GM12878 (cell line): ENCODE data around the gene DENND1A. TPM values are rescaled to one million over a fixed set of nuclear protein-coding genes. Genes with fewer than 3 reads are reported as not detected.

ENCODE experiments used
- ATAC-seq: fragments of 200-7000 bp; cut with Tn5 transposase; 3 replicates; pipeline ENCODE4 v1.9.1; 2020; ENCODE audit warnings: mild to moderate bottlenecking, moderate library complexity
- BruUV-seq: library from RNA; stranded (reverse); fragments of 400-500 nt; replicated peaks from 2 replicates; lab custom pipeline; 2021; lab: Mats Ljungman, UMichigan
- CTCF ChIA-PET: fragments of 300-600 bp; sonication (Branson Sonifier 250); formaldehyde crosslinking; extraction: SDS; loops from one replicate; lab custom pipeline; 2021; ENCODE audit warnings: inconsistent platforms; lab: Yijun Ruan, JAX
- POLR2A ChIA-PET: fragments of 350-600 bp; formaldehyde crosslinking; extraction: SDS; loops from one replicate; lab custom pipeline; 2021; ENCODE audit warnings: inconsistent platforms; lab: Charles Lee
- RAD21 ChIA-PET: fragments of 300-600 bp; sonication (Branson Sonifier 250); formaldehyde crosslinking; loops from one replicate; lab custom pipeline; 2023; ENCODE audit warnings: antibody characterized with exemption; ENCODE audit not compliant: unreplicated experiment; lab: Charles Lee
- SMC1A ChIA-PET: fragments of 300-600 bp; sonication (Branson Sonifier 250); formaldehyde crosslinking; loops from one replicate; lab custom pipeline; 2023; ENCODE audit not compliant: unreplicated experiment, uncharacterized antibody; lab: Charles Lee
- DNase-seq: peaks from one replicate; pipeline ENCODE4 v3.0.0-alpha.2; 2011; ENCODE audit warnings: low read depth, low spot score
- FAIRE-seq: peaks from 3 replicates; lab custom pipeline; 2011; peaks lifted over from hg19 to GRCh38; lab: Jason Lieb, UNC
- H2AFZ ChIP-seq: 2 replicates; pipeline ENCODE4 v1.6.0; 2011; ENCODE audit warnings: low read depth, low read length, control low read depth; ENCODE audit not compliant: control insufficient read depth
- H3K27ac ChIP-seq: 2 replicates; pipeline ENCODE4 v1.5.1; 2011; ENCODE audit warnings: control low read depth; ENCODE audit not compliant: control insufficient read depth, insufficient read depth
- H3K27me3 ChIP-seq, 2 experiments: replicated peaks in 1 of 2; 2 replicates each; pipeline versions ENCODE4 v1.6.0 to v1.6.1; 2011; ENCODE audit warnings: low read length in 1 of 2; ENCODE audit not compliant: control insufficient read depth in 2 of 2, insufficient read depth in 2 of 2
- H3K36me3 ChIP-seq, 2 experiments: 2 replicates each; pipeline ENCODE4 v1.5.1; 2011; ENCODE audit warnings: low read length in 1 of 2; ENCODE audit not compliant: control insufficient read depth in 2 of 2, insufficient read depth in 2 of 2
- H3K4me1 ChIP-seq: 2 replicates; pipeline ENCODE4 v1.6.1; 2011; ENCODE audit warnings: mild to moderate bottlenecking, low read length, moderate library complexity, mixed read lengths; ENCODE audit not compliant: control insufficient read depth, insufficient read depth
- H3K4me2 ChIP-seq: 2 replicates; pipeline ENCODE4 v1.6.0; 2011; ENCODE audit warnings: control low read depth; ENCODE audit not compliant: control insufficient read depth, insufficient read depth
- H3K4me3 ChIP-seq: fragments of 200-600 bp; sonication (generic); 2 replicates; pipeline ENCODE4 v1.5.1; 2016
- H3K79me2 ChIP-seq: 2 replicates; pipeline ENCODE4 v1.6.0; 2011; ENCODE audit warnings: low read length; ENCODE audit not compliant: control insufficient read depth, insufficient read depth
- H3K9ac ChIP-seq: 2 replicates; pipeline ENCODE4 v1.8.0; 2011; ENCODE audit warnings: low read length, control low read depth, mixed read lengths; ENCODE audit not compliant: control insufficient read depth, insufficient read depth
- H3K9me3 ChIP-seq: replicated peaks from 3 replicates; pipeline ENCODE4 v1.5.1; 2011; ENCODE audit warnings: mild to moderate bottlenecking, low read length; ENCODE audit not compliant: control insufficient read depth, insufficient read depth
- H4K20me1 ChIP-seq: 2 replicates; pipeline ENCODE4 v1.6.0; 2011; ENCODE audit not compliant: control insufficient read depth, insufficient read depth
- ASH2L ChIP-seq: fragments of 300-600, 200-600 bp; sonication (generic); IDR thresholded peaks from 2 replicates; pipeline ENCODE4 v1.6.1; 2017; ENCODE audit warnings: low read depth, mild to moderate bottlenecking, borderline replicate concordance
- BHLHE40 ChIP-seq, 2 experiments: fragments of 450-650 bp in 1 of 2; IDR thresholded peaks; 2 replicates each; pipeline ENCODE4 v1.6.1; 2011 to 2017; ENCODE audit warnings: low read depth in 2 of 2, borderline replicate concordance in 1 of 2, improper control_type of control experiment in 1 of 2, low read length in 1 of 2, mild to moderate bottlenecking in 1 of 2
- MEF2A ChIP-seq: IDR thresholded peaks from 2 replicates; pipeline ENCODE4 v1.6.1; 2011; ENCODE audit warnings: low read depth, mild to moderate bottlenecking, low read length, moderate library complexity; ENCODE audit not compliant: insufficient read depth
- NFIC ChIP-seq: IDR thresholded peaks from 2 replicates; pipeline ENCODE4 v1.6.1; 2012; ENCODE audit warnings: low read depth, mild to moderate bottlenecking, inconsistent platforms, low read length, moderate library complexity
- NR2F1 ChIP-seq: fragments of 450-650 bp; conservative IDR thresholded peaks from 2 replicates; pipeline ENCODE4 v1.6.1; 2017; ENCODE audit warnings: mild to moderate bottlenecking
- RAD21 ChIP-seq: IDR thresholded peaks from 2 replicates; pipeline ENCODE4 v1.6.1; 2011; ENCODE audit warnings: mild to moderate bottlenecking, low read depth, low read length, moderate library complexity; ENCODE audit not compliant: insufficient read depth
- RUNX3 ChIP-seq: IDR thresholded peaks from 2 replicates; pipeline ENCODE4 v1.6.1; 2012; ENCODE audit warnings: low read length, inconsistent platforms
- ZZZ3 ChIP-seq: IDR thresholded peaks from 2 replicates; pipeline ENCODE4 v1.6.1; 2011; ENCODE audit warnings: low read depth; ENCODE audit not compliant: control insufficient read depth, insufficient read length
- WGBS: methylation state at CpG from one replicate; pipeline ENCODE4 v1.1.6; 2016; ENCODE audit warnings: low lambda C conversion rate; ENCODE audit not compliant: insufficient replicate concordance, insufficient coverage; ENCODE audit errors: missing lambda C conversion rate; 5-methylcytosine and 5-hydroxymethylcytosine counted together
- in situ Hi-C: fragments of 300-500 bp; cut with MboI; formaldehyde crosslinking; loops from 9 replicates; pipeline ENCODE4 v1.14.3; 2018; ENCODE audit warnings: mixed read lengths
- intact Hi-C: fragments of 100-400 bp; cut with micrococcal nuclease; formaldehyde crosslinking; loops from one replicate; pipeline ENCODE4 v1.14.2; 2022; ENCODE audit not compliant: unreplicated experiment
- polyA plus RNA-seq, 11 experiments: library from polyadenylated mRNA; depleted of rRNA in 4 of 11; unstranded in 6 of 11; stranded (reverse) in 5 of 11; fragments of >200 nt; fragmentation: Nextera tagmentation in 4 of 11; fragmentation: Illumina TruSeq in 1 of 11; extraction: Ambion mirVana in 4 of 11; extraction: Trizol in 1 of 11; gene quantifications; 1 replicate in 1 of 11; 2 replicates in 10 of 11; pipeline versions ENCODE4 v1.2.1 to v1.2.3, GENCODE V29; 2011 to 2016; ENCODE audit warnings: inconsistent platforms in 2 of 11, missing spikeins in 2 of 11, low read depth in 1 of 11
- total RNA-seq, 4 experiments: library from RNA; depleted of rRNA in 3 of 4; stranded (reverse); fragments of >200 nt in 3 of 4; fragmentation: Illumina TruSeq in 1 of 4; extraction: Trizol in 1 of 4; gene quantifications; 2 replicates each; pipeline versions ENCODE4 v1.2.1 to v1.2.3, GENCODE V29; 2013 to 2021
- TF ChIP-seq, protein P1 (sequence below), 3 experiments: IDR thresholded peaks in 2 of 3; conservative IDR thresholded peaks in 1 of 3; 2 replicates each; pipeline ENCODE4 v1.5.1; 2011; ENCODE audit warnings: low read depth in 3 of 3, low read length in 3 of 3, mild to moderate bottlenecking in 3 of 3, control low read depth in 2 of 3, moderate library complexity in 2 of 3, inconsistent platforms in 1 of 3, mixed read lengths in 1 of 3; ENCODE audit not compliant: control insufficient read depth in 2 of 3, insufficient read depth in 1 of 3; ENCODE audit errors: extremely low read depth in 1 of 3
- TF ChIP-seq, protein P2 (sequence below): fragments of 450-650 bp; IDR thresholded peaks from 2 replicates; pipeline ENCODE4 v1.6.1; 2017; ENCODE audit warnings: mild to moderate bottlenecking, moderate library complexity

DENND1A gene
- total and polyA plus RNA-seq, 10 of the 15 experiments (the other 5 are each of a cell fraction or from before 2014, with no cell fraction given) = 14.1 to 48.6 (median 35.2) TPM

DNA sequence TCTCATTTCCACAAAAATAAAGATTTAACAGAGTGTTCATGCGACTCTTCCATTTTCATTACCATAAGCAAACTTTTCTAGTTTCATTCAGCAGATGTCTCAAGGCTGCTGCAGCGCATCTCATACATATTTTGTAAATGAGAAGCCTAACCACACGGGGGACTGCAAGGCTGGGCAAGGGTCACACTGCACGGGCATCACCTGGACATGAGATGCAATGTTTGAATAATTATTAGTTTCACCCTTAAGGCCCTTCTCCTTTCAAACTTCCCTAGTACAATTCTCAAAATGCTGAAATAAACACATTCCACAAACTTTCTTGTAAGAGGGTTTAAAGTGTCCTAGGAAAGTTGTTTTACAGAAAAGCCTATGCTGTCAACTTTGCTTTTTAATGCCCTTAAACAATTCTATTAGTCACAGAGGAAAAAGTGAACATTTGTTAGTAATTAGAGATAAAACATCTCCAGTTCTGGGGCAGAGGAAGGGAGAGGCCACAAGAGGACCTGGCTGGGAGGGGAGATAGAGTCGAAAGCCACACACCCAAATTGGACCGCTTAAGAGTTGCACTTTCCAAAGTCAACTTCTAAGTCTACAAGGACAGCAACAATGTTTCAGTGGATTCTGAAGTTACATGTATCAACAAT is 1.3 kb downstream of the DENND1A start:
- Histone ChIP-seq H3K27me3 (no peaks in the 10 kb centered on the region), H3K27ac (peak overlapping the region; percentile 79), H3K9ac (peak overlapping the region; percentile 86), H3K4me2 (peak overlapping the region; percentile 95), H3K36me3 (no peaks in the 10 kb centered on the region), H3K79me2 (peaks cover 55% of the 10 kb centered on the region), H3K4me3 (peak overlapping the region; percentile 85), H3K9me3 (no peaks in the 10 kb centered on the region; the same call in 2 of the 3 replicates), H4K20me1 (no peaks in the 10 kb centered on the region), H2AFZ (peak overlapping the region; percentile 48), H3K4me1 (peaks cover 18% of the 10 kb centered on the region)
- in situ Hi-C loops = no loop called here
- DNase-seq (no peak), FAIRE-seq (peak; percentile 13), ATAC-seq (peak; percentile 58)
- intact Hi-C loops = loop anchor here (5.0 kb wide), 2 partner anchors 69 to 91 kb away; no protein-coding TSS in a partner anchor
- POLR2A ChIA-PET = interaction anchor here (0.7 to 1.8 kb wide), 3 partner anchors 12 to 251 kb away, joined by 3 to 13 read pairs (median 4); no protein-coding TSS in a partner anchor
- CTCF ChIA-PET = interaction anchor here (0.7 to 2.0 kb wide), 8 partner anchors 33 to 211 kb away, joined by 3 to 9 read pairs (median 4); no protein-coding TSS in a partner anchor
- no TSS peak for BruUV-seq
- TF ChIP-seq NR2F1 = 0 out of 2 replicates have a peak, but pooled peaks have one; percentile 31
- TF ChIP-seq BHLHE40 (IDR thresholded peaks at IDR 0.05; ENCODE audit: borderline replicate concordance in 1 of 2, low read depth in 2 of 2, low read length in 1 of 2) = peak in 1 of 2 experiments; percentile 50; a peak in 1 of 4 replicates
- TF ChIP-seq, protein P1, sequence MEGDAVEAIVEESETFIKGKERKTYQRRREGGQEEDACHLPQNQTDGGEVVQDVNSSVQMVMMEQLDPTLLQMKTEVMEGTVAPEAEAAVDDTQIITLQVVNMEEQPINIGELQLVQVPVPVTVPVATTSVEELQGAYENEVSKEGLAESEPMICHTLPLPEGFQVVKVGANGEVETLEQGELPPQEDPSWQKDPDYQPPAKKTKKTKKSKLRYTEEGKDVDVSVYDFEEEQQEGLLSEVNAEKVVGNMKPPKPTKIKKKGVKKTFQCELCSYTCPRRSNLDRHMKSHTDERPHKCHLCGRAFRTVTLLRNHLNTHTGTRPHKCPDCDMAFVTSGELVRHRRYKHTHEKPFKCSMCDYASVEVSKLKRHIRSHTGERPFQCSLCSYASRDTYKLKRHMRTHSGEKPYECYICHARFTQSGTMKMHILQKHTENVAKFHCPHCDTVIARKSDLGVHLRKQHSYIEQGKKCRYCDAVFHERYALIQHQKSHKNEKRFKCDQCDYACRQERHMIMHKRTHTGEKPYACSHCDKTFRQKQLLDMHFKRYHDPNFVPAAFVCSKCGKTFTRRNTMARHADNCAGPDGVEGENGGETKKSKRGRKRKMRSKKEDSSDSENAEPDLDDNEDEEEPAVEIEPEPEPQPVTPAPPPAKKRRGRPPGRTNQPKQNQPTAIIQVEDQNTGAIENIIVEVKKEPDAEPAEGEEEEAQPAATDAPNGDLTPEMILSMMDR (IDR thresholded peaks at IDR 0.05 in 2 of 3, conservative IDR thresholded peaks at IDR 0.05 in 1 of 3; ENCODE audit: control insufficient read depth in 2 of 3, extremely low read depth in 1 of 3, insufficient read depth in 1 of 3, low read depth in 3 of 3, low read length in 3 of 3) = peak in 2 of 3 experiments; percentile 9 to 19; a peak in 2 of 6 replicates
- TF ChIP-seq RAD21 = peak; percentile 35; the same call in 1 of the 2 replicates
- no peak for TF ChIP-seq MEF2A
- TF ChIP-seq ASH2L = no peak
- TF ChIP-seq ZZZ3 = no peak
- TF ChIP-seq, protein P2, sequence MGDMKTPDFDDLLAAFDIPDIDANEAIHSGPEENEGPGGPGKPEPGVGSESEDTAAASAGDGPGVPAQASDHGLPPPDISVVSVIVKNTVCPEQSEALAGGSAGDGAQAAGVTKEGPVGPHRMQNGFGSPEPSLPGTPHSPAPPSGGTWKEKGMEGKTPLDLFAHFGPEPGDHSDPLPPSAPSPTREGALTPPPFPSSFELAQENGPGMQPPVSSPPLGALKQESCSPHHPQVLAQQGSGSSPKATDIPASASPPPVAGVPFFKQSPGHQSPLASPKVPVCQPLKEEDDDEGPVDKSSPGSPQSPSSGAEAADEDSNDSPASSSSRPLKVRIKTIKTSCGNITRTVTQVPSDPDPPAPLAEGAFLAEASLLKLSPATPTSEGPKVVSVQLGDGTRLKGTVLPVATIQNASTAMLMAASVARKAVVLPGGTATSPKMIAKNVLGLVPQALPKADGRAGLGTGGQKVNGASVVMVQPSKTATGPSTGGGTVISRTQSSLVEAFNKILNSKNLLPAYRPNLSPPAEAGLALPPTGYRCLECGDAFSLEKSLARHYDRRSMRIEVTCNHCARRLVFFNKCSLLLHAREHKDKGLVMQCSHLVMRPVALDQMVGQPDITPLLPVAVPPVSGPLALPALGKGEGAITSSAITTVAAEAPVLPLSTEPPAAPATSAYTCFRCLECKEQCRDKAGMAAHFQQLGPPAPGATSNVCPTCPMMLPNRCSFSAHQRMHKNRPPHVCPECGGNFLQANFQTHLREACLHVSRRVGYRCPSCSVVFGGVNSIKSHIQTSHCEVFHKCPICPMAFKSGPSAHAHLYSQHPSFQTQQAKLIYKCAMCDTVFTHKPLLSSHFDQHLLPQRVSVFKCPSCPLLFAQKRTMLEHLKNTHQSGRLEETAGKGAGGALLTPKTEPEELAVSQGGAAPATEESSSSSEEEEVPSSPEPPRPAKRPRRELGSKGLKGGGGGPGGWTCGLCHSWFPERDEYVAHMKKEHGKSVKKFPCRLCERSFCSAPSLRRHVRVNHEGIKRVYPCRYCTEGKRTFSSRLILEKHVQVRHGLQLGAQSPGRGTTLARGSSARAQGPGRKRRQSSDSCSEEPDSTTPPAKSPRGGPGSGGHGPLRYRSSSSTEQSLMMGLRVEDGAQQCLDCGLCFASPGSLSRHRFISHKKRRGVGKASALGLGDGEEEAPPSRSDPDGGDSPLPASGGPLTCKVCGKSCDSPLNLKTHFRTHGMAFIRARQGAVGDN = 0 out of 2 replicates have a peak, but pooled peaks have one; percentile 19
- TF ChIP-seq RUNX3 = peak; percentile 35
- TF ChIP-seq NFIC = 0 out of 2 replicates have a peak, but pooled peaks have one; percentile 4
- RAD21 ChIA-PET = interaction anchor here (0.9 to 6.4 kb wide), 12 partner anchors 8 to 291 kb away, joined by 3 to 43 read pairs (median 4); partner anchors contain the start of gene LHX2
- SMC1A ChIA-PET = interaction anchor here (0.8 to 2.5 kb wide), 17 partner anchors 12 to 264 kb away, joined by 3 to 22 read pairs (median 5); no protein-coding TSS in a partner anchor
- 4% methylated on average over 6 of the region's 6 CpGs for WGBS
